Activated T-cell treated with anti-CD3 and anti-CD28 coated beads, Interleukin-2, amount 50 U/mL, for 48 hours (primary cell): ENCODE measurements around the gene RDH8.
A peak's percentile ranks its signal among the peaks of the same experiment; 100 is the strongest.

Experiments
- DNase-seq, 2 experiments: peaks; one replicate each; pipeline ENCODE4 v3.0.0-alpha.2; 2020

RDH8 gene

DNA sequence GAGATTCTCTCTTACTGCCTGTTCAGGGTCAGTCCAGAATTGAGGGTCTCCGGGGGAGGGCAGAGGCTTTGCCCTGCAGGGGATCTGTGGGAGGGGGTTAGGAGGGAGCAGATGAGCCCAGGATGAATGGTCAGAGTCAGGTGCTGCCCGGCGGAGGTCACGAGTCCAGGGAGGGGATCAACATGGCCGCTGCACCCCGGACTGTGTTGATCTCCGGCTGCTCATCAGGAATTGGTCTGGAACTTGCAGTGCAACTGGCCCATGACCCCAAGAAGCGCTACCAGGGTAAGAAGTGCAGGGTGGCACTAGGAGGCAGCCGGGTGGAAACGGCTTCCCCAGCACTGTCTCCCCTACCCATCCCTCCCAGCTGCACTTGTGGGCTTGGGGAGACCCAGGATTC, at the start of gene RDH8:
RDH8 (plus strand) TSS at position 168 of the 400 bp plus-strand sequence; CDS start at position 183, 15 bp downstream.
- no peak for DNase-seq

- DNase-seq = no peak
Observed at GRCh38 chr19:9966024-9966423, 47.3 kb upstream of the RDH8 start.

- DNase-seq = no peak
Observed at GRCh38 chr19:9966448-9966847, 46.8 kb upstream of the RDH8 start.

- DNase-seq = no peak
Observed at GRCh38 chr19:9967326-9967725, 46.0 kb upstream of the RDH8 start.

DNA sequence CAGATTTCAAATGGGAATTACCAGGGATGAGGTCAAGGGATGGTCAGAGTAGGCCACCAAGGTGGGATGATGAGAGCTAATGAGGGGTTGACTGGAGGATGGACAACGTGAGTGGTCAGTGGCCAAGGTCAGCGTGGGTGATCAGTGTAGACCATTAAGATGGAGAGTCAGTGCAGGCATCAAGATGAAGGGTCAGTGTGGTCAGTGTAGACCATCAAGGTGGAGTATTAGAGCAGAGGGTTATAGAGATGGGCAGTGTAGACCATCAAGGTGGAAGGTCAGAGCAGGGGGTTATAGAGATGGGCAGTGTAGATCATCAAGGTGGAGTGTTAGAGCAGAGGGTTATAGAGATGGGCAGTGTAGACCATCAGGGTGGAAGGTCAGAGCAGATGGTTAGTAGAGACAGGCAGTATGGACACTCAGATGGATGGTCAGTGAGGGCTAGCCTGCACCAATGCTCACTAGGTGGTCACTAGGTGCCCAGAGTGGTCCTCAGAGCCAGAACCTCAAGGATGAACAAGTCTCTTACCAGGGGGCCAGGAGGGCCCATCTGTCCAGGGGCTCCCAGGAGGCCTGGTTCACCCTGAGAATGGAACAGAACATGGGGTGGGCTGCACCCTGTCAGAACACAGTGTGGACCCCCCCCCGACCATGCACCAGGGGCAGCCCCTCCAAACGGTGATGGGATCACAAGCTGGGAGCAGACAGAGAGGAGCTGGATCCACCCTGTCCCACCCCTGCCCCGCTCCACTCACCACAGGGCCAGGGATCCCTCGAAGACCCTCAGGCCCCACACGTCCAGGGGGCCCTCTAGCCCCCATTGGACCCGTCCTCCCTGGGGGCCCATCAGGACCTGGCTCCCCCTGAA, 44.2 kb upstream of the RDH8 start:
- no peak for DNase-seq

- DNase-seq = no peak
Observed at GRCh38 chr19:9969688-9969975, 43.7 kb upstream of the RDH8 start.

GRCh38 chr19:9970481-9970880, 42.8 kb upstream of the RDH8 start:
- no peak for DNase-seq

GRCh38 chr19:9971166-9971897, 42.0 kb upstream of the RDH8 start:
- no peak for DNase-seq

DNA sequence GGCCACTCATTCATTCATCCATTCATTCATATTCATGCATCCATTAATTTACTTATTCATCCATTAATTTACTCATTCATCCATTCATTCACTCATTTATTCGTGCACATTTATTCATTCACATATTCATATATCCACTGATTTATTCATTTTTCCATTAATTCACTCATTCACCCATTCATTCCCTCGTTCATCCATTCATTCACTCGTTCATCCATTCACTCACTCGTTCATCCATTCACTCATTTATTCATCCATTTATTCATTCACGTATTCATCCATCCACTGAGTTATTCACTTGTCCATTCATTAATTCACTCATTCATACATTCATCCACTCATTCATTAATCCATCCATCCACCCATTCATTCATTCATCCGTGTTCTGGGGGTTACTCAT, 41.2 kb upstream of the RDH8 start:
- DNase-seq = no peak

DNA sequence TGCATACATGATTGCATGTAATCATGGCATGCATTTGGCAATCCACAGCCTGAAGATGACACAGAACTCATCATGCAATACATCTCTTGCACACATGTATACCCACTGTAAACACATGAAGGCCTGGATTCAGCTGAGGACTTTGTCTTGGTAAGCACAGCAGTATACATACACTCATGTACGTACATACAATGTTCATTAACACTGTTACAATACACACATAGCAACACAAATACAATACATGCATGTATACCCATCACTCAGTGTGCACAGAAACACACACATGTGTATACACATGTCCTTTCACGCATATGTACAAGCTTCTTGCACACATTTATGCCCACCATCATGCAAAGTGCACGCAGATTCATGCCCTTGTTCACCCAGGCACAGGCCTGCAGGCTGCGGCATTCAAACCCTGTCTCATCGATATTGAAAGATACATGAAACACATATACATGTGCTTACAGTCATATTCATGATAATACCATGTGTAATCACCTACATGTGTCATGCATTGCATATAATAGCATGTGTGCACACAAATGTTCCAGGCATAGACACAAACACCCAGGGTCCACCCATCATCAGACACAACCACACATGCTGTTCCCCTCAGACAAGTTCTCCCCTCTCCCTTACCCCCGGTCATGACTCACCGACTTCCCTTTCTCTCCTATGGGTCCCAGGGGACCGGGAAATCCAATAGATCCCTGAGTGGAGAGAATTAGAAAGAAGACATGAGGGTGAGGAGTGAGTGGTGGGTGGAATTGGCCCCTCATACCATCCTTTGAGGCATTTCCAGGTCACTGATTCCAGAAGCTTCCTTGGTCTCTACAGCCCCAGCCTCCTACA, 31.6 kb upstream of the RDH8 start:
- no peak for DNase-seq

GRCh38 chr19:9986787-9987281, 26.4 kb upstream of the RDH8 start:
- DNase-seq = no peak

DNA sequence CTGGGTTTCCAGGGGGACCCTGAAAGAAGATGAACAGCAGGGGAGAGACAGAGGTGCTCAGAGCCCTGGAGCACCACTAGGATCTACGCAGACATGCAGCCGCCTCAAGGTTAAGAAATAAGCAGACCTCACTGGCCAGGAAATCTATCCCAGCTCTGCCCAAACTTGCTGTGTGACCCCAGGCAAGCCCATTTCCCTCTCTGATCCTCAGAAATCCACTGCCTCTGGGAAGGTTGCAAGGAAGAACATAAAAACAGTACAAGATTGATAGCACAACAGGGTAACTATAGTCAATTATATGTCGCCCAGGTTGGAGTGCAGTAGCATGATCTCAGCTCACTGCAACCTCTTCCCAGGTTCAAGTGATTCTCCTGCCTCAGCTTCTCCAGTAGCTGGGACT, 23.8 kb upstream of the RDH8 start:
- no peak for DNase-seq

- no peak for DNase-seq
Observed at GRCh38 chr19:9991425-9992191, 21.7 kb upstream of the RDH8 start.

- no peak for DNase-seq
Observed at GRCh38 chr19:9995084-9995483, 18.2 kb upstream of the RDH8 start.

- no peak for DNase-seq
Observed at GRCh38 chr19:9995999-9996398, 17.3 kb upstream of the RDH8 start.

DNA sequence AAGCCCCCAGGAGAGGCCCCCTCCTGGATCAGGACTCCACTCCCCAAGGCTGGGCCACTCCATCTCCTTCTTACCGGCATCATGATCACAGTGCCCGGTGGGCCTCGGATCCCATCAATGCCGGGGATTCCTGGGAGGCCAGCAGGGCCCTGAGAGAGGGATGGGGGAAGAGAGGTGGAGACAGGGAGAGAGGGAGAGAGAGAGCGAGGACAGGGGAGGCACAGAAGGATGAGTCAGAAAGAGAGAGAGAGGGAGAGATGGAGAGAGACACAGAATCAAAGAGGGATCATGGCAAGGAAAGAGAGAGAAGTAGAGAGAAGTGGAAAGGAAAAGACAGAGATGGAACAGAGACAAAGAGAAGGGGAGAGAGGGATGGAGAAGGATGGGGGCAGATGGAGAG, 16.7 kb upstream of the RDH8 start:
- DNase-seq = no peak

GRCh38 chr19:10000171-10000826, 13.0 kb upstream of the RDH8 start:
- DNase-seq = peak; percentile 75 to 81

- peak in 1 of 2 experiments; percentile 36 for DNase-seq
Observed at GRCh38 chr19:10001899-10002298, 11.4 kb upstream of the RDH8 start.

DNA sequence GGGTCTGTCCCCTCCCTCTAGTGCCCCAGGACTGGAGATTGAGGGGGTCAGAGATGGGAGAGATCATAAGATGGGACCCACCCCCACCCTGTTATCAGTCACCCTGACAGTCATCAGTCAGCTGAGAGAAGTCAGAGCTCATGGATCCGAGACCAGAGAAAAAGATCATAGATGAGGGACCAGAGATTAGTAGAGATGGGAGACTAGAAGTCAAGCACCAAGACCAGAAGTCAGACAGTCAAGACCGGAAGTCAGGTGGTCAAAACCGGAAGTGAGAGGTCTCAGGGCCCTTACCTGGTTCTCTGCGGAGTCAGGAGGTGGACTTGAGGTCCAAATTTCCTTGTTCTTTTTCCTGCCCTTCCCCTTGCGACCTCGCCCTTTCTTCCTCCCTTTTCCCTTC, 10.0 kb upstream of the RDH8 start:
- DNase-seq = no peak

DNA sequence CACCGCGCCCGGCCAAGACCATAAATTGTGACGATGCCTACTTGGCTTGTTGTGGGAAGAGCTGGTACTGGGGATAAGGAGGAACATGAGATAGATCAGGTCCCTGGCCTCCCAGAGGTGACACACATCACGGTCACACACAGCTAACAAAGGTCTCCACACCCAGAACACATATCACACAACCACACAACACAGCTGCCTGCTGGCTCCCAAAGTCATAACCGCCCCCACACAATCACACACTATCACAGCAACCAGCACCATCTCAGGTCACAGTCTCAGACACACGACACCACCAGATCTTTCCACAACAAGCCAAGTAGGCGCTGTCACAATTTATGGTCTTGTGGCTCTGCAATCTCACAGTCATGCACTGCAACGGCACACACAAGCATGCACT, 8.7 kb upstream of the RDH8 start:
- DNase-seq = no peak

- DNase-seq = no peak
Observed at GRCh38 chr19:10005632-10006334, 7.5 kb upstream of the RDH8 start.
